ENCODE data around the gene EPHA4. TPM values are rescaled to one million over a fixed set of nuclear protein-coding genes. Genes with fewer than 3 reads are reported as not detected.

EPHA4 gene
- total and polyA plus RNA-seq, 2 of the 4 experiments (the other 2 are of a cell fraction): 36.9 to 132 TPM

- ChIA-PET CTCF (no interaction called here), POLR2A (ENCODE audit: unreplicated experiment) (no interaction called here)
- H4K91ac ChIP-seq (ENCODE audit: insufficient read depth, low read depth, low read length): no peak overlapping the region
- H3K36me3 ChIP-seq (ENCODE audit: control insufficient read depth, insufficient read depth, low read length): peaks cover 36% of the 10 kb centered on the region
- BruUV-seq (replicated peaks): no TSS peak
- H3K9me3 ChIP-seq (ENCODE audit: control insufficient read depth, insufficient read depth, low read length): no peaks in the 10 kb centered on the region
- WGBS, 2 experiments (ENCODE audit: extremely low coverage in 2 of 2, insufficient read length in 1 of 2): no CpG with 5 or more reads among the region's 4 CpGs
- H3K27me3 ChIP-seq (ENCODE audit: control insufficient read depth, insufficient read depth, low read length): no peaks in the 10 kb centered on the region
- H3K4me2 ChIP-seq (ENCODE audit: low read depth, low read length): no peak overlapping the region
- intact Hi-C loops (cut with micrococcal nuclease) (loop anchor here (10.0 kb wide), 1 partner anchor 578 kb away; no protein-coding TSS in a partner anchor), dilution Hi-C loops (cut with HindIII; ENCODE audit: low sequenced_read_pairs, unreplicated experiment) (no loop called here), in situ Hi-C loops (cut with MboI; ENCODE audit: low sequenced_read_pairs) (no loop called here)
- H3K56ac ChIP-seq (ENCODE audit: extremely low read depth, insufficient read depth, low read length): no peak overlapping the region
- DNase-seq (peak; percentile 52), ATAC-seq (ENCODE audit: low read depth) (no peak)
- H2BK15ac ChIP-seq (ENCODE audit: low read depth, low read length): no peak overlapping the region
- H2AK5ac ChIP-seq (ENCODE audit: low read depth, low read length): no peak overlapping the region
- no peaks in the 10 kb centered on the region; the same call in 1 of the 2 replicates for H3K9me1 ChIP-seq (ENCODE audit: insufficient read depth, low read length)
- H2AFZ ChIP-seq (replicated peaks; ENCODE audit: low read length, poor library complexity): no peak overlapping the region
- no peak overlapping the region for H2BK120ac ChIP-seq (ENCODE audit: low read depth, low read length)
- H2BK20ac ChIP-seq (ENCODE audit: low read depth, low read length): no peak overlapping the region
- no peak overlapping the region for H3K23ac ChIP-seq (ENCODE audit: low read depth, low read length)
- peaks cover 0 to 5% of the 10 kb centered on the region in 2 experiments; a peak in 2 of 4 replicates for H3K79me1 ChIP-seq (ENCODE audit: low read depth in 1 of 2, low read length in 2 of 2)
- H3K9ac ChIP-seq (ENCODE audit: low read depth, low read length): no peak overlapping the region
- H4K5ac ChIP-seq (ENCODE audit: low read depth, low read length): no peak overlapping the region
- H2BK5ac ChIP-seq (ENCODE audit: low read depth, low read length, poor library complexity, severe bottlenecking): no peak overlapping the region
- H4K20me1 ChIP-seq (ENCODE audit: insufficient read depth, low read length): no peaks in the 10 kb centered on the region
- no peak overlapping the region for H3K18ac ChIP-seq (ENCODE audit: low read depth, low read length)
- TF ChIP-seq BHLHE40 (IDR thresholded peaks at IDR 0.05; ENCODE audit: low read depth, low read length) (no peak), POLR2A (IDR thresholded peaks at IDR 0.05; ENCODE audit: low read depth, low read length) (no peak), ELK1 (IDR thresholded peaks at IDR 0.05; ENCODE audit: borderline replicate concordance, low read depth, low read length) (no peak), CTCF (conservative IDR thresholded peaks at IDR 0.05; ENCODE audit: low read depth, low read length) (no peak), RAD21 (IDR thresholded peaks at IDR 0.05; ENCODE audit: low read length) (no peak), RFX5 (IDR thresholded peaks at IDR 0.05; ENCODE audit: low read depth, low read length) (no peak), FOS (IDR thresholded peaks at IDR 0.05; ENCODE audit: low read depth, low read length) (no peak), MAFK (IDR thresholded peaks at IDR 0.05; ENCODE audit: low read depth, low read length) (no peak), SMC3 (IDR thresholded peaks at IDR 0.05; ENCODE audit: low read depth, low read length) (no peak), CEBPB (IDR thresholded peaks at IDR 0.05; ENCODE audit: low read depth, low read length) (no peak), USF2 (IDR thresholded peaks at IDR 0.05; ENCODE audit: low read depth, low read length) (no peak), CHD1 (IDR thresholded peaks at IDR 0.05; ENCODE audit: low read depth, low read length) (no peak), RCOR1 (IDR thresholded peaks at IDR 0.05; ENCODE audit: insufficient replicate concordance, low read length) (no peak), NFE2L2 (IDR thresholded peaks at IDR 0.05; ENCODE audit: low read depth, low read length) (no peak), MXI1 (IDR thresholded peaks at IDR 0.05; ENCODE audit: borderline replicate concordance, low read depth, low read length) (no peak), MAZ (IDR thresholded peaks at IDR 0.05; ENCODE audit: borderline replicate concordance, low read depth, low read length) (no peak)
- H3K14ac ChIP-seq (replicated peaks; ENCODE audit: low read depth, low read length): no peak overlapping the region
- peaks cover 2% of the 10 kb centered on the region; the same call in 1 of the 2 replicates for H3K4me1 ChIP-seq (ENCODE audit: control insufficient read depth, insufficient read depth, low read length)
- no peak overlapping the region for H3K4me3 ChIP-seq (ENCODE audit: insufficient read depth, low read depth, low read length)
- no peak overlapping the region for H3K4ac ChIP-seq (ENCODE audit: low read depth, low read length)
- H2AK9ac ChIP-seq (replicated peaks; ENCODE audit: low read depth, low read length, poor library complexity): no peak overlapping the region
- no peak overlapping the region for H4K8ac ChIP-seq (ENCODE audit: low read depth in 2 of 2, low read length in 2 of 2)
- H3K27ac ChIP-seq (ENCODE audit: insufficient read depth, low read length): no peak overlapping the region
Measured at GRCh38 chr2:221422516-221423209, 149.4 kb downstream of the EPHA4 start.
